ENCODE measurements around the gene CACNA1G.

CACNA1G gene

GRCh38 chr17:50568659-50569058, 8.1 kb downstream of the CACNA1G start:
- no peak for DNase-seq (ENCODE audit: low read depth)

DNA sequence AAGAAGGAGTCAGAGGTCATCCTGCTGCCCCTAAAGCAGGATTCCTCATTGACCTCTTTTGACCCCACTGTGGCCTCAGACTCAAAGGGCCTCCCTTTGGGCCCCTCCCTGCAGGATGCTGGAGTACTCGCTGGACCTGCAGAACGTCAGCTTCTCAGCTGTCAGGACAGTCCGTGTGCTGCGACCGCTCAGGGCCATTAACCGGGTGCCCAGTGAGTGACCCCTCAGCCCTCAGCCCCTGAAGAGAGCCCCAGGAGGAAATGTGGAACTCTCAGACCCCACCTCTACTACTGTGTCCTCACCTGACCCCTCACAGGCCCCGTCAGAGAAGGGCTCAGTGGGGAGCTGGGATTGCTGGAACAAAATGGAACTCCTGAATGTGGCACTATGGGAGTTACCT, 9.1 kb downstream of the CACNA1G start:
- DNase-seq (ENCODE audit: low read depth), result no peak

DNA sequence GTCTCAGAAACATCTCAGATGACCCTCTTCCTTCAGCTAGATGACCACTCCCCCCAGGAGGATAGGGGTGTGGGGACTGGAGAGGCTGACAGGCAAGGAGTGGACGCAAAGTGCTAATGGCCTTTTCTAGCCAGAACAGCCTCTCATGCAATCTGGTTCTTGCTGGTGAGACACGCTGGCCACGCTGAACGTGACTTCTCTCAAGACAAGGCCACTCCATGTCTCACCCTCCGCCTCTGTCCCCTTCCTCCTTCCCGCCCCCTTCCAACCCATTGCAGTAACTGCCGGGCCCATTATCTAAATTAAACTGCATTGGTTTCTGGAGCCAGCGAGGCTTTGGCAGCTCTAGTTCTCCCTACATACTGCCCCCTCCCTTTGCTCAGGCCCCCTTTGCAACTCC, 9.5 kb downstream of the CACNA1G start:
- DNase-seq (ENCODE audit: low read depth), result no peak

DNA sequence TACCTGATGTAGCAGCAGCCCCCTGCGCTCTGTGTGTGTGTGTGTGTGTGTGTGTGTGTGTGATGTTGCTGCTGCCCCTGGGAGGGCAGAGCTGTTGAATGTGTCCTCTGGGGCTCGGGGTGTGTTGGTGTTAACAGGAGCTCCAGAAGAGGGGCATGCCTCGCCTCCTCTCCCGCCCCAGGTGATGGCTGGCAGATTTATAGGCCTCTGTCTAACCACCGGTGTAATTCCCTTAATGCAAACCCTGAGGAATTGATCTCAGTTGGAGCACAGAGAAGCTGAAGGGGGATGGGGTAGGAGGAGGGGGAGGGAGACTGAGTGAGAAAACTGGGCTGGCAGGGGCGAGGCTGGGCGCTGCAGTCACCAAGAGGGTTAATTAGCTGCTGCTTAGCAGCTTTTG, 10.0 kb downstream of the CACNA1G start:
- no peak for DNase-seq (ENCODE audit: low read depth)

DNA sequence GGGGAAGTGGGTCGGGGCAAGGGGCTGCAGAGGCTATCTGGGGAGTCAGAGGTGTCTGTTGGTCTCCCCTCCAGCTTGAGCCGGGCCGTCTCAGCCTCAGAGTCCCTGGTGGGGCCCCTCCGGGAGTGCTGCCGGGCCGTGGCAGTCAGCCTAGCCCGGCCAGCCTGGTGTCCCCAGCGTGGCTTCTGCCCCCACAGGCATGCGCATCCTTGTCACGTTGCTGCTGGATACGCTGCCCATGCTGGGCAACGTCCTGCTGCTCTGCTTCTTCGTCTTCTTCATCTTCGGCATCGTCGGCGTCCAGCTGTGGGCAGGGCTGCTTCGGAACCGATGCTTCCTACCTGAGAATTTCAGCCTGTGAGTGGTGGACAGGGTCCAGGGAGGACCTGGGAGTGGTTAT, 11.2 kb downstream of the CACNA1G start:
- DNase-seq (ENCODE audit: low read depth), result no peak

GRCh38 chr17:50572541-50572940, 12.0 kb downstream of the CACNA1G start:
- DNase-seq (ENCODE audit: low read depth), result no peak

DNA sequence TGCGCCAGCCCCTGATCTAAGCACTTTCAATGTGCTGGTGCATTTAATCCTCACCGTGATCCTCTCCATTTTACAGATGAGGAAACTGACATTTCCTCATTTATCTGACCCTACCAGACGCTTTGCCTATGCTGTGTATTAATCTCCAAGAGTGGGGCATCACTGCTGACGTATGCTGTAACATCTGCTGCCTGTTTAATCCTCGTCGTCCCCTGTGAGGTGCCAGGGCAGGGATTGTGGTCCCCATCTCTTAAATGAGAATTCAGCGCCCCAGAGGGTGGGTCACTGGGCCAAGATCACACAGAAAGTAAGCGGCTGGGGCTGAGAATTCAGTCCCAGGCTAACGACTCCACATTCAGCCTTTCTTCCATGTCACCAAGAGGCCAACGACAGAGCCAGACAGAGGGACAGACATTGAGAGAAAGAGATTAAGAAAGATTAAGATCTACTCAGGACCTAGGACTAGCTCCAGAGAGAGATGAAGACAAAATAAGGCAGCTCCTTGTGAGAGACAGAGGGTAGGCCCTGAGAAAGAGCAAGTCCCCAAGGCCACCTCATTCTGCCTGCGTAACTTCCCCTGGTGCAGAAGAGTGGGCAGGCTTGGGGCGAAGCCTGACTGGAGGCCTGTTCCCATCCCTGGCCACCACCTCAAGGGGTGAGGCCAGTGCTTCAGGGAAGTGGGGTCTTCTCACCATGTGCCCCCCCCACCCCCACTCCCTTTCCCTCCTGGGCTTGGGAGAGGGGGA, 13.5 kb downstream of the CACNA1G start:
- DNase-seq (ENCODE audit: low read depth), result no peak

DNA sequence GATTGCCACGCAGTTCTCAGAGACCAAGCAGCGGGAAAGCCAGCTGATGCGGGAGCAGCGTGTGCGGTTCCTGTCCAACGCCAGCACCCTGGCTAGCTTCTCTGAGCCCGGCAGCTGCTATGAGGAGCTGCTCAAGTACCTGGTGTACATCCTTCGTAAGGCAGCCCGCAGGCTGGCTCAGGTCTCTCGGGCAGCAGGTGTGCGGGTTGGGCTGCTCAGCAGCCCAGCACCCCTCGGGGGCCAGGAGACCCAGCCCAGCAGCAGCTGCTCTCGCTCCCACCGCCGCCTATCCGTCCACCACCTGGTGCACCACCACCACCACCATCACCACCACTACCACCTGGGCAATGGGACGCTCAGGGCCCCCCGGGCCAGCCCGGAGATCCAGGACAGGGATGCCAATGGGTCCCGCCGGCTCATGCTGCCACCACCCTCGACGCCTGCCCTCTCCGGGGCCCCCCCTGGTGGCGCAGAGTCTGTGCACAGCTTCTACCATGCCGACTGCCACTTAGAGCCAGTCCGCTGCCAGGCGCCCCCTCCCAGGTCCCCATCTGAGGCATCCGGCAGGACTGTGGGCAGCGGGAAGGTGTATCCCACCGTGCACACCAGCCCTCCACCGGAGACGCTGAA, 15.2 kb downstream of the CACNA1G start:
- DNase-seq (ENCODE audit: low read depth), result no peak

- DNase-seq (ENCODE audit: low read depth), result no peak
These were observed 16.3 kb downstream of the CACNA1G start for GRCh38 chr17:50576864-50577263.

GRCh38 chr17:50577451-50577954, 17.0 kb downstream of the CACNA1G start:
- DNase-seq (ENCODE audit: low read depth), result no peak

- DNase-seq (ENCODE audit: low read depth), result no peak
These were observed 17.7 kb downstream of the CACNA1G start for GRCh38 chr17:50578173-50578572.

DNA sequence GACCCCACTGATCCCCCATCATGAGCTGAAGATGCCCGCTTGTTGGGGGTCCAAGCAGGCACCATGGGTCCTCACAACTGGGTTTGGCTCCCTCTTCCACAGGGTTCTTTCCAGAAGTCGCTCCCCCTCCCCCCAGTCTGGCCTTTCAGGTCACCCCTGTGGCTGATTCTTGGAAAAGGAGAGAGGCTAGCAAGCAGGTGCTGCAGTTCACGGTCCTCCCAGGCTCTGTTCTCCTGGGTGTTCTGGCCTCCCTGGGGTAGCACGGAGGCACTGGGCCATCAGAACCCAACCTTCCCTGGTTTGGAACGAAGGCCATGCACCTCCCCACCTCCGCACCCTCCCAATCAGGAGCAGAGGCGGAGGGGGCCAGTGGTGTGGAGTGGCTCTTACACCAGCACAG, 18.9 kb downstream of the CACNA1G start:
- DNase-seq (ENCODE audit: low read depth), result no peak

GRCh38 chr17:50580646-50581045, 20.1 kb downstream of the CACNA1G start:
- DNase-seq (ENCODE audit: low read depth), result no peak

GRCh38 chr17:50581316-50581715, 20.8 kb downstream of the CACNA1G start:
- no peak for DNase-seq (ENCODE audit: low read depth)

GRCh38 chr17:50582741-50583140, 22.2 kb downstream of the CACNA1G start:
- DNase-seq (ENCODE audit: low read depth), result no peak

DNA sequence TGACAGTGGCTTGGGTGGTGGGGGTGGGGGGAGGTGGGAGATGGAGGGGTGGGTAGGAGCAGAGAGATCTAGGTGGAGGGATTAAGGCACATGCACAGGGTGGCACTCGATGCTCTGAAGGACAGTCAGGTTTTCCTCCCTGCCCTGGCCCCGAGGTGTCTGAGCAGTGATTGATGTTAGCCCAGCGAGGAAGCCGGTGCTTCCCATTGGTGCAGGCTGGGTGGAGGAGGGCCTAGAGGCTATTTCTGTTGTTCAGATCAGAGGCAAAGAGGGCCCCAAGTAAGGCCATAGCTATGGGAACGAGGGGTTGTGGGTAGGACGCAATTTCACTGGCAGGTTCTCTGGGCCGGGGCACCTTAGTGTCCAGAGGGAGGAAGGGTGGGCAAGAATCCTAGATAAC, 23.1 kb downstream of the CACNA1G start:
- DNase-seq (ENCODE audit: low read depth), result no peak

GRCh38 chr17:50584116-50584515, 23.6 kb downstream of the CACNA1G start:
- DNase-seq (ENCODE audit: low read depth), result no peak

DNA sequence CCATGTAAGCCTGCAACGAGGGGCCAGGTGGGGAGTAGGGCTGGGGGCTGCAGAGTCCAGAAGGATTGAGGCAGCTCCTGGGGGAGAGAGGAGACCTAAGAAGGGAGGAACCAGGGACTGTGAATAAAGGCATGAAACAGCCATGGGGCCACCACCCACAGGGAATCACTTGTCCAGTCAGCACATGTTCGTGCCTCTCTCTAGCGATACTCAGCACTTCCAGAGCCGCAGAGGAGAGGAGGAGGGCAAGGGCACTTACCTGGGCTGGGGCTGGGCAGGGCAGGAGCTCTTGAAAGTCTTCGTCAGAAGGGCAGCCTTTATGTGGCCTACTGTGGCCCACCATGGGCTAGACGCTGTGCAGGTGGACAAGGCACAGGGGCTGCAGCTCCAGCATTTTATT, 24.2 kb downstream of the CACNA1G start:
- DNase-seq (ENCODE audit: low read depth), result no peak

GRCh38 chr17:50585346-50585745, 24.8 kb downstream of the CACNA1G start:
- no peak for DNase-seq (ENCODE audit: low read depth)

GRCh38 chr17:50585891-50586290, 25.4 kb downstream of the CACNA1G start:
- DNase-seq (ENCODE audit: low read depth), result no peak

GRCh38 chr17:50586421-50587247, 26.1 kb downstream of the CACNA1G start:
- no peak for DNase-seq (ENCODE audit: low read depth)

DNA sequence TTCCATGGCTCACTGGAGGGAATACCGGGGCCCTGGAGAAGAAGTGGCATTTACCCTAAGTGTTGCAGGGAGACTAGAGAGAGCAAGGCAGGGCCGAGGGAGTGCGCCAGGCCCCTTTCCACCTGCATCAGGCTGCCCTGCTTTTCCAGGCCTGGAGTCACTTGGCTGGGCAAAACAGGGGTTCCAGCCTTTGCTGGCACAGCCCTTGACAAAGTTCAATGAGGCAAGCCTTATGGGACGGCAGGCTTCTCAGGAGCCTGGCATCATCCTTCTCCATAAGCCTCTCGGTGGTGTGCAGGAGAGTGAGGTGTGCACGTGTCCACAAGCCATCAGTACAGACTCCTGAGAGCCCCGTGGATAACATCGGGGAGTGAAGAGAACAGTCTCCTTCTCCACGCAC, 27.1 kb downstream of the CACNA1G start:
- DNase-seq (ENCODE audit: low read depth), result no peak

Data from activated T-helper 1 cell treated with Interleukin-2 at 50 U/mL for 16 hours (primary cell).